Mesenteric fat pad (tissue), 1 donor: ENCODE data around the gene ADGRV1. TPM values are rescaled to one million over a fixed set of nuclear protein-coding genes. Genes with fewer than 3 reads are reported as not detected.
"Not testable (repeated sequence)": the region's sequence is repeated elsewhere in the genome, so short reads cannot be mapped to it uniquely, and the experiment has no call there.

Experiments
- DNase-seq: peaks from one replicate; pipeline ENCODE4 v3.0.0-alpha.2; 2020; ENCODE audit warnings: low spot score
- total RNA-seq: library from RNA; stranded (reverse); fragmentation: NEBNext Ultra II Directional; extraction: Animal tissue kit (Norgen Biotek cat#: 25700); gene quantifications from one replicate; pipeline ENCODE4 v1.2.1, GENCODE V29; 2021
- donor health status: DM: yes; HTN: yes; CAD: no.

The ADGRV1 gene
- total RNA-seq, 1 donor from 2014 or later = 0.16 TPM

DNA sequence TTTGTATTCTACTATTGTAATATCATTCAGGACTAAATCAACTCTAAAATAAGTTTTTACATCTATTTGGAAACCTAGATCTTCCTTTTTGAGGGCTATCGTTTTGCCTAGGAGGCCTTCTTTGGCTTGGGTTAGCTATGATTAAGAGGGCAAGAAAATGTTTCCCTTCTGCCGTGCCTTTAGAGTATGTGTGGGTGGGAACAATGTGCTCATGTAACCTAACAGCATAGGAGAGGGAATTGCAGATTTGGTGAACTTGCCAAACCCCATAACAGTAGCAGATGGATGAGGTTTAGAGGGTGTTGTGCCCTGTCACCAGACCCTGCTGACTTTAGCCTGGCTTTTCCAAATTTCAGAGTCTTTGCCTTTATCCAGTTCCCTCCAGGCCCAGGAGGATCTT is 339.0 kb downstream of the ADGRV1 start:
- DNase-seq = no peak

GRCh38 chr5:90898326-90899013 is 339.9 kb downstream of the ADGRV1 start:
- DNase-seq = no peak

DNA sequence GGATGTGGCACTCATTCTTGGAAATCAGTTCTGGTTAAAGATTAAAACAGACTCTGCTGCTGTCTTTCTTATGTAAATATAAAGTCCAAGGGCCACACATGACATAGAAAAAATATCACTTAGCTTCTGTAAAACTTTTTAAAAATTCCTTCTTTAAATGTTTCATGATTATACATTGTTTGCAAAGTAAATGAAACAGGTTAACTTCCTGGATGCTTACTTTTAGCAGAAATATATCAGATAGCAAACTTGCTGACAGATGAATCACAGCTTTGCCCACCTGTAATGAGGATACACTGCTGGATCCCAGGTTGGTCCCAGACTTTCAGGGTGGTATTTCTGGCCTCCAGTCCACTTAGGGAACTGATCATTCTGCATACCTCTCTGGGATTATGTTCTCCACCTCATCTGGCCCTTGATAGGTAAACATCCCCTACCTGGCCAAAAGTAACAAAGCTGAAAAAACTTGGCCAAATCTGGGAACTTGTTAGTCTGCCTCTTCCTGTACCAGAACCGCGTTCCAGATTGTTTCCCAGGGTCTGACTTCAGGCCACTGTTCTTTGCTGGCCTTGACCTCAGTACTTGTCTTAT is 340.5 kb downstream of the ADGRV1 start:
- DNase-seq = no peak

GRCh38 chr5:90901261-90901660 is 342.7 kb downstream of the ADGRV1 start:
- no peak for DNase-seq

DNA sequence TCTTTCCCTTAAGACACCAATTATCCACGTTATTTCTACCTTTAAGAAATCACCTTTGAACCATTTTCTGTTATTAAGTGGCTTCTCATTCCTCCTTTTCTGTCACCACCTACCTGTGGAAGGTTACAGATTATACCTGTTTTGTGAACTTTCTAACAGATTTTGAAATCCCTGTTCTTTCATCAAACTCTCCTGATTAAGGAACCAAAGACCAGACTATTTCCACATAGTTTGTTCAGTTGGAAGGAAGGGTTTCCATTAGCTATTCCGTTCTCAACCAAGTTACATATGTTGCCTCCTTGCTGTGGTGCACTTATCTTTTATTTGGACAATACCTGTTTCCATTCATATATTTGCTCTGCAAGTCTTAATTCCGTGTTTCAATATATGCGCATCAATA is 343.6 kb downstream of the ADGRV1 start:
- DNase-seq = no peak

DNA sequence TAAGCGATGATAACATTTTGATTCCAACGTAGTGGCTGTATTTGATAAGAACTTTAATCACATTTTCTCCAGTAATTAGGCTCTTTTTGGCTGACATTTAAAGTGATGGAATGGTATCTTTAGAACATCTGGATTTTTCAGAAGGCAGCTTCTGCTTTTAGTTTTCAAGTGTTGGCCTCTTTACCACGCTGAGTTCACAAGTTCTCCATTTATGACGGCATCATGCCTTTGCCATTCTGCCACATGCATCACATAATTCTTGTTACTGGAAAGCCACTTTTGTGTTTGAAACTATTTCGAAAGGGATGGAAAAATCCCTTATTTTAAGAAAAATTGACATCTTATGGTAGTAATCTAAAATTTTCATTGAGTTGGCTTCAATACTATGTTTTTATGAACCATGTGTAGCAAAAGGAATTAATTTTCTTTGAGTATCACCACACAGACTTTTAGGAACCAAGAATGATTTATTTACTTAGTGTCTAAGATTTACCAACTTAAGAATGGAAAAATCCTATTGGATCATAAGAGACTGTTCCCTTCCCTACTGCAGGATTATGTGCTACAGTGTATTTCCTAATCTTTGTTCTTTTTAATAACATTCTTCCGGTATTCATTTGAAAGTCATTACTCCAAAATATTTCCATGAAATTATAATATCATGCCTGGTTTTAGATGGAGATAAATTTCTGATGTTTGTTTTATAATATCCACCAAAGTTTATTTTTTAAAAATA is 344.2 kb downstream of the ADGRV1 start:
- no peak for DNase-seq

DNA sequence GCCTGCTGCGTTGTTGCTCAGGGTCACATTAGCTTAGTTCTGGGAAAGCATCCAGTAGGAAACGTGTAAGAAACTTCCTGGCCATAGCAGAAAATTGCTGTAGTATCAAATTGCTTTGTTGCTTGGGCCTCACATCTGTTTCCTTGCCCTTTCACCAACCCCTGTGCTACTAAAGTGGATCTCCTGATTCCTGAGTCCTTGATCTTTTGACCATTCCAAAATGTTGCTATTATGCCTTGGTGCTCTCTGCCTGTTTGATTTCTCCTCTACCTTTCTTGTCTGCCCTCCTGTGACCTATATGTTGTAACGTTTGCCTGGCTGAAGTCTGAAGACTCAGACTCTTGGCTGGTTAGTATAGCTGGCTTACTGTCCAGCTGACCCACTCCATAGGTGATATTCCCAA is 350.5 kb downstream of the ADGRV1 start:
- DNase-seq = no peak

GRCh38 chr5:90909940-90910339 is 351.3 kb downstream of the ADGRV1 start:
- no peak for DNase-seq

DNA sequence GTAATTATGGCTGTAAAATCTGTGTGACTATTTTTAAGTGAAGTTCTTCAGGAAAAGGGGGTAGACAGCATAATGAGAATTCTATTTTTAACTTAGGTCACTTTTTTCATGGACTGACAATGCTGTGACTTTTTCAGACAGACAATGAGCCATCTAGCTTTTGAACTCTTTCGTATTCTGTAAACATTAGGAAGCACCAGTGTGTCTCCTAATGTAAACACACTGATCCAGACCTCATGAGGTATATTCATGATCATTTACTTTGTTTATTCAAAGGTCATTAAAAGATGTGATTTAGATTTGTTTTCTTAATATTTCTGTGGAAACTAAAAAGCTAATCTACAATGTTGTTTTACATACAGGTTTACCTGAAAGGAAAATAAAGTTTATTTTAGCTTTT is 352.6 kb downstream of the ADGRV1 start:
- DNase-seq = no peak

GRCh38 chr5:90912476-90912875 is 353.9 kb downstream of the ADGRV1 start:
- DNase-seq = no peak

- no peak for DNase-seq
Measured at GRCh38 chr5:90915393-90915792, 356.8 kb downstream of the ADGRV1 start.

DNA sequence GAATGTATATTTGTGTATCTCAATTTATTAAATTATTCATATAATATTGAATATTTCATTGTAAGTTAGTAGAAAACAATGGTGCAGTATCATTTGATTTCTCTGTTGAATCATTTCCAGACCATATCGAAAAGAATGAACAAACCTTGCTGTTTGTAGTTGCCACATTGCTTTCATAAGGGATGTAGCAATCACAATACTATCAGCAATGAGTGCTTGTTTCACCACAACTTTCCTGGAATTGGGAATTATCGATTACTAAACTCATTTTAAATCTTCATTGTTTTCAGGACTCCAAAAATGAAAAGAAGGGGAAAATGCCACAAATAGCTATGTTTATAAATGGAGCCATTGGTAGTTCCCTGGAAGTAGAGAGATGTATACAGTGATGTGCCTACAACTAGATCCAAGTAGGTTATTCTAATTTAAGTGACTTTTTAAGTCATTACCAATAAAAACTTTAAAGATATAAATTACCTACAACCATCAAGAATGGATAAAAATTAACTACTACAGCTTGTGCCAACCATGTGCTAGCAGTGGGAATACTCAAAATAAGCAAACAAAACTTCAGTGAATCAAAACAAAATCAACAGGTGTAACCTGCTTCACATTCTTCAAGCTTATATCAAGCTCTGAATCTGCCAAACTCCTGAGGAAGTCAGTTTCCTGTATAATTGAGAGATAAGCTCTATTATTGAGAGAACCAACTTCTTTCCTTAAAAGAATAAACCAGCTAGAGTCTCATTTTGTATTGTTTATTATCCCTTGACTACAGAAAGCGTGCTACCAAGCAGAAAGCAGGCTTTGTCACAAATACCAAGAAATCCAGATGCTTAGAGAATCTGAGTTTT is 358.6 kb downstream of the ADGRV1 start:
- DNase-seq = no peak

- DNase-seq = no peak
Measured at GRCh38 chr5:90917928-90918668, 359.5 kb downstream of the ADGRV1 start.

DNA sequence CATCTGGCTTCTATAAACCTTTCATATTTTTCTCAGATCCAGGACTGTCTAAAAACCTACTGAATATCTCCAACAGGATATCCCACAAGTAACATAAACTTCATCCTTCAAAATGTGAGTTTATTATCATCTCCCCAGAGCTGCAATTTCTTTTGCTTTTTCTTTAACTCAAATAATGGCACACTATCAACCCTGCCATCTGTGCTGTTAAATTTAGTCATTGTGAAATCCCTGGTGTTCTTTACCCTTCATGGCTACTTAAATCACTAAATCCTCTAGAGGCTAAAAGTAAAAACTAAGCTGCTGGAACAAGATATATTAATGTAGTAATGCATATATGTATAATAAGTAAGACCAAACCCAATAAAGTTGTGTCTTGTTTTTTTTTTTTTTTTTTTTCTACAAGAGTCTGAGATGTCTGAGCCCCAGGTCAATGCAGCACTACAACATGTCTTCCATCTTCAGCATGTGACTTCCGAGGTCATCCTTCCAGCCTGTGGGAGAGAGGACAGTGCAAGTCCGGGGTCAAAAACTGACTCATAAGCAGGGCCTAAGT is 362.9 kb downstream of the ADGRV1 start:
- no peak for DNase-seq

DNA sequence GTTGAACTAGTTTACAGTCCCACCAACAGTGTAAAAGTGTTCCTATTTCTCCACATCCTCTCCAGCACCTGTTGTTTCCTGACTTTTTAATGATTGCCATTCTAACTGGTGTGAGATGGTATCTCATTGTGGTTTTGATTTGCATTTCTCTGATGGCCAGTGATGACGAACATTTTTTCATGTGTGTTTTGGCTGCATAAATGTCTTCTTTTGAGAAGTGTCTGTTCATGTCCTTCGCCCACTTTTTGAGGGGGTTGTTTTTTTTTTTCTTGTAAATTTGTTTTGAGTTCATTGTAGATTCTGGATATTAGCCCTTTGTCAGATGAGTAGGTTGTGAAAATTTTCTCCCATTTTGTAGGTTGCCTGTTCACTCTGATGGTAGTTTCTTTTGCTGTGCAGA is 365.6 kb downstream of the ADGRV1 start:
- DNase-seq = not testable (repeated sequence)

GRCh38 chr5:90929013-90929839 is 370.6 kb downstream of the ADGRV1 start:
- not testable (repeated sequence) for DNase-seq

DNA sequence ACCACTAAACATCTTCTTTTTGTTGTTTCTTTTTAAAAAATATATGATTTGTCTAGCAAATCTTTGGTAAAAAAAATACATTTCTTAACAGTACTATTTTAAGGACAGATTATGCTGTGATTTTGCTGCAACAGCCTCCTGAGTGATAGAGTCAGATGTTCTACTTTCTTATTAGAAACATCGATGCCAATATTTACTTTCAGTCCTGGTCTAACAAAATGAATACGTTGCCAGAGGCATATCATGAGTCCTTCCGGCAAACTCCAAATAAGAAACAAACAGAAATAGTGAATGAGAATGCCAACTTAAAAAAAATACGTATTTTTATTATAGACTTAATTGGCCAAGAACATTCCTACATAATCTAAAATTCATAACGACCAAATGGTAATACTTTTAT is 371.5 kb downstream of the ADGRV1 start:
- DNase-seq = no peak

- no peak for DNase-seq
Measured at GRCh38 chr5:90930756-90931431, 372.3 kb downstream of the ADGRV1 start.

DNA sequence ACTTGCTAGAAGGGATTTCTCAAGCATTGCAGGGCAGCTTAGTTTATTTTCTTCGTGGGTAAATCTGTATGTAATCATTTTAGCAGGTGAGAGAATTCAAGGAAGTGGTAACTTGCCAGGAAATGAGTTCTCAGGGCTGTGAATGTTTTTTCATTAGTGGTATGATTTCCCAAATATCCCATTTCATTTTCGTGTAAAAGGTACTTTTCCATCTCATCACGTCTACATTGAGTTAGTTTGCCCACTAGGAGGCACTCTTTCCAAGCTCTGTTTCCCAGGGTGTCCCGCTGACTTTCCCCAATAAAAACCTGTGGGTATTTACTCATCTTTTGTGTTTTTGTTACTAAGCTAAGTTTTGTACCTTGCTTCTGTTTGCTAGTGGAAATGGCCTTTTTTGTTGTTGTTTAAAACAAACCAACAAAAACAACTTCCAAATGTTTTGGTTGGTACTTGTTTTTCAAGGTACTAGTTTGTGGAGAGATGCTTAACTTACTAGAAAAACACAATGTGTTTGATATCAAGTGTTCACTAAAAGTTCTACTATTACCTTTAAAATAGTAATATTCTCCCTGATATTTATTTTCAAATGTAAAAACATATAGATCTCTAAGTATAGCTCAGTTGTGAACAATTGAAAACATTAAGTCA is 373.6 kb downstream of the ADGRV1 start:
- DNase-seq = no peak
